OCI-LY1 (cell line): Measurements from ENCODE around the gene RASAL2.

Source experiments
- H2AFZ ChIP-seq: fragments of 200-600 bp; sonication (generic), shearing (Covaris generic); 2 replicates; pipeline ENCODE4 v1.6.0; 2014; ENCODE audit warnings: antibody characterized with exemption, mild to moderate bottlenecking, low read length
- H3F3A ChIP-seq: fragments of 200-600 bp; sonication (generic), shearing (Covaris generic); 2 replicates; pipeline ENCODE4 v1.6.0; 2014; ENCODE audit warnings: mild to moderate bottlenecking, antibody characterized with exemption, low read length, moderate library complexity; ENCODE audit not compliant: insufficient read depth
- H3K27ac ChIP-seq: fragments of 200-600 bp; sonication (generic); 2 replicates; pipeline ENCODE4 v1.5.1; 2014; ENCODE audit warnings: low read length, mixed run types, mild to moderate bottlenecking, low read depth; ENCODE audit not compliant: poor library complexity, severe bottlenecking
- H3K27me3 ChIP-seq: fragments of 200-600 bp; sonication (generic); 2 replicates; pipeline ENCODE4 v1.6.0; 2014; ENCODE audit warnings: antibody characterized with exemption, mild to moderate bottlenecking, low read length, moderate library complexity; ENCODE audit not compliant: insufficient read depth
- H3K36me3 ChIP-seq: fragments of 200-600 bp; sonication (generic); 2 replicates; pipeline ENCODE4 v1.6.1; 2014; ENCODE audit warnings: mild to moderate bottlenecking, antibody characterized with exemption, low read length, moderate library complexity, mixed read lengths; ENCODE audit not compliant: insufficient read depth
- H3K4me1 ChIP-seq: fragments of 200-600 bp; sonication (generic); 2 replicates; pipeline ENCODE4 v1.5.1; 2014; ENCODE audit warnings: mild to moderate bottlenecking, low read length, moderate library complexity; ENCODE audit not compliant: insufficient read depth, severe bottlenecking
- H3K4me2 ChIP-seq: fragments of 200-600 bp; sonication (generic), shearing (Covaris generic); 2 replicates; pipeline ENCODE4 v1.6.1; 2014; ENCODE audit warnings: low read length
- H3K4me3 ChIP-seq: fragments of 200-600 bp; sonication (generic); 2 replicates; pipeline ENCODE4 v1.5.1; 2014; ENCODE audit warnings: low read length, low read depth, mild to moderate bottlenecking, mixed read lengths; ENCODE audit not compliant: poor library complexity, severe bottlenecking
- H3K79me2 ChIP-seq: fragments of 200-600 bp; shearing (Covaris generic); 2 replicates; pipeline ENCODE4 v1.6.1; 2016; ENCODE audit warnings: mixed run types, low read length, mixed read lengths; ENCODE audit not compliant: insufficient read depth
- H3K9ac ChIP-seq: fragments of 200-600 bp; sonication (generic), shearing (Covaris generic); 2 replicates; pipeline ENCODE4 v1.6.1; 2014; ENCODE audit warnings: mild to moderate bottlenecking, low read length, mixed read lengths
- H3K9me2 ChIP-seq: fragments of 200-600 bp; sonication (generic), shearing (Covaris generic); 2 replicates; pipeline ENCODE4 v1.6.1; 2014; ENCODE audit warnings: low read depth, mild to moderate bottlenecking, low read length, mixed read lengths
- H3K9me3 ChIP-seq: fragments of 200-600 bp; shearing (Covaris generic); 2 replicates; pipeline ENCODE4 v1.6.1; 2014; ENCODE audit warnings: low read length, mixed read lengths
- H4K20me1 ChIP-seq: fragments of 200-600 bp; sonication (generic), shearing (Covaris generic); 2 replicates; pipeline ENCODE4 v1.6.0; 2016; ENCODE audit warnings: mild to moderate bottlenecking, low read length; ENCODE audit not compliant: insufficient read depth
- EZH2 ChIP-seq: fragments of 200-600 bp; sonication (generic), shearing (Covaris generic); IDR thresholded peaks from 2 replicates; pipeline ENCODE4 v1.8.0; 2017; ENCODE audit warnings: borderline replicate concordance, mixed run types, mild to moderate bottlenecking, antibody characterized with exemption, low read length, moderate library complexity, mixed read lengths
- TF ChIP-seq, protein P1 (sequence below): fragments of 200-600 bp; sonication (generic), shearing (Covaris generic); IDR thresholded peaks from 2 replicates; pipeline ENCODE4 v1.5.1; 2017; ENCODE audit warnings: mild to moderate bottlenecking, antibody characterized with exemption, low read length, moderate library complexity, mixed read lengths

Gene RASAL2

DNA sequence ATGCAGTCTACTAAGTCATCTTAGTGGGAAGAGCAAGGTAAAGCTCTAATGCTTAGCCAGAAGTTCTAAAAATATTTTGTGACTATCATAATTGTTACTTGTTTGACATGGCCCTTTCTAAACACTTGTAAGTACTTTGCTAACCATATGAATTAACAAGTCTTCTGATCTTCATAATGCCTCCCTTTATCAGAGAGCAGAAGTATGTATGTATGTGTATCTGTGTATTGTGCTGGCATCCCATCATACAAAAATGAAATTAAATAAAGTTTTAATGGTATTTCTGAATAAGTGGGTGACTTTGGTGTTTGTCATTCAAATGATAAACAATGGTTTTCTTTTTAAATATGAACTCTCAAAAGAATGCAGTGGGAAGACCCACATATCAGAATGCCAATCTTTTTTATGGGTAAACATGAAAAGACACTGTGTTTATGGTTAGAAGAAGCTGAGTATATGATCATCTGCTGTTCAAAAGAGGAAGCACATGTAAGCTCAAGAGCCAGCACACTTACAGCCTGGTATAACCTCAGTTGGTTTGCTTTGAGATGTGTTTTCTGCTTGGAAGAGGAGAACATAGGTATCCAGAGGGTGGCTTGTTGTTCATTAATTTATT, 243.3 kb downstream of the RASAL2 start:
- H3K4me2 ChIP-seq: no peak overlapping the region
- no peaks in the 10 kb centered on the region for H3F3A ChIP-seq
- no peak overlapping the region for H3K4me3 ChIP-seq
- H3K9me3 ChIP-seq: no peaks in the 10 kb centered on the region
- no peaks in the 10 kb centered on the region for H3K79me2 ChIP-seq
- H3K27me3 ChIP-seq: no peaks in the 10 kb centered on the region
- TF ChIP-seq, protein P1, sequence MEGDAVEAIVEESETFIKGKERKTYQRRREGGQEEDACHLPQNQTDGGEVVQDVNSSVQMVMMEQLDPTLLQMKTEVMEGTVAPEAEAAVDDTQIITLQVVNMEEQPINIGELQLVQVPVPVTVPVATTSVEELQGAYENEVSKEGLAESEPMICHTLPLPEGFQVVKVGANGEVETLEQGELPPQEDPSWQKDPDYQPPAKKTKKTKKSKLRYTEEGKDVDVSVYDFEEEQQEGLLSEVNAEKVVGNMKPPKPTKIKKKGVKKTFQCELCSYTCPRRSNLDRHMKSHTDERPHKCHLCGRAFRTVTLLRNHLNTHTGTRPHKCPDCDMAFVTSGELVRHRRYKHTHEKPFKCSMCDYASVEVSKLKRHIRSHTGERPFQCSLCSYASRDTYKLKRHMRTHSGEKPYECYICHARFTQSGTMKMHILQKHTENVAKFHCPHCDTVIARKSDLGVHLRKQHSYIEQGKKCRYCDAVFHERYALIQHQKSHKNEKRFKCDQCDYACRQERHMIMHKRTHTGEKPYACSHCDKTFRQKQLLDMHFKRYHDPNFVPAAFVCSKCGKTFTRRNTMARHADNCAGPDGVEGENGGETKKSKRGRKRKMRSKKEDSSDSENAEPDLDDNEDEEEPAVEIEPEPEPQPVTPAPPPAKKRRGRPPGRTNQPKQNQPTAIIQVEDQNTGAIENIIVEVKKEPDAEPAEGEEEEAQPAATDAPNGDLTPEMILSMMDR: no peak
- no peak for TF ChIP-seq EZH2
- H3K27ac ChIP-seq: no peak overlapping the region
- H3K9me2 ChIP-seq: no peaks in the 10 kb centered on the region
- no peak overlapping the region for H2AFZ ChIP-seq
- H3K4me1 ChIP-seq: no peaks in the 10 kb centered on the region
- no peaks in the 10 kb centered on the region for H3K36me3 ChIP-seq
- no peak overlapping the region for H3K9ac ChIP-seq
- no peaks in the 10 kb centered on the region for H4K20me1 ChIP-seq

DNA sequence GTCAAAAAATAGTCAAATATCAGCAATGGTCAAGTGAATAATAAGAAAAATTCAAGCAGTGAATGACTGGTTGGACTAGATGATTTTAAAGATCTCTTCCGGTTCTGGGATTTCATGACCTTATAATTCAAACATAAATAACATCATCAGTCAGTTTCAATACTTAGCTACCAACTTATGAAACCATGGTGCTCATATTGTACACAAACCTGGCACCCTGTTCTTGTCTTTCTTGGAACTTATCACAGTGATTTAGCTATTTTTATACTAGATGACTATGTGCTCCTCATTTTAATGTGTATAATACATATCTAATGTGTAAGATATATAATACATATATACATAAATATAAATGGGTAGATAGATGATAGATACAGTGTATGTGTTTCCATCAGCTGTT, 245.9 kb downstream of the RASAL2 start:
- Histone ChIP-seq H4K20me1 (no peaks in the 10 kb centered on the region), H3K9ac (no peak overlapping the region), H3K4me3 (no peak overlapping the region), H3K4me2 (no peak overlapping the region), H3K9me2 (no peaks in the 10 kb centered on the region), H3K27me3 (no peaks in the 10 kb centered on the region), H3K9me3 (no peaks in the 10 kb centered on the region), H3F3A (no peaks in the 10 kb centered on the region), H3K79me2 (no peaks in the 10 kb centered on the region), H3K4me1 (no peaks in the 10 kb centered on the region), H3K36me3 (no peaks in the 10 kb centered on the region), H2AFZ (no peak overlapping the region), H3K27ac (no peak overlapping the region)
- TF ChIP-seq, protein P1: no peak
- TF ChIP-seq EZH2: no peak

DNA sequence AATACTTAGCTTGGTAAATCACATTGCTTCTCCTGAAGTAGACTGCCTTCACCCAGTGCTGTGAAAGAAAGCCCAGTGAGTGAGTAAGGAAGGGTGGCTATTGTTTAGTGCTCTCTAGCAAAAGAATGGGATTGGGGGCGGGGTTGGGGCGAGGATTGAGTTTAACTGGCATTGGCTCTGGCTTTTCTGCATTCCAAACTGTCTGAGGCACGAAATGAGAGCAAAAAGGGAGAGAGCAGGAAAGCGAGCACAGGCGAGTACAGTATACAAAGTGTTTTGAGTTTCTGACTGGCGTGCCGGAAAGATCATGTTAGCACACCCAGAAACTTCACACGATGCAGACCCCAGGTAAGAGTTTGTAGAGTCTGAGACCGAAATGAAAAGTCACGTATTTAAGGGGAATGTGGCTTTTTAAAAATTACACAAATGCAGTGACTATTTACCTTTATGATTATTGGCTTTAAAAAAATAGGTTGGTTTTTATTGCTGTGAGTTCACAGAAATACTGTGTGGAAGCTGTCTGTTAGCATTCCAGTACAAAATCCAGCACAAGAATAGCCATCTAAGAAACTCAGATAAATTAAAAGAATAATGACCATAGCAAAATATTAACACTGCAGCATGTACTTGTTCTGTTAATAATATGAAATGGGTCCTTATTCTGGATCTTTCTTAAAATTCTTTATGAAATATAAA, 247.5 kb downstream of the RASAL2 start:
- TF ChIP-seq, protein P1: no peak
- no peak for TF ChIP-seq EZH2
- Histone ChIP-seq H3K9ac (no peak overlapping the region), H3K27ac (no peak overlapping the region)

More for the DNA sequence above, 247.5 kb downstream of the RASAL2 start:
- Histone ChIP-seq H4K20me1 (no peaks in the 10 kb centered on the region), H3K36me3 (no peaks in the 10 kb centered on the region), H3K27me3 (no peaks in the 10 kb centered on the region), H3F3A (no peaks in the 10 kb centered on the region), H3K79me2 (no peaks in the 10 kb centered on the region), H3K9me2 (no peaks in the 10 kb centered on the region), H3K4me2 (no peak overlapping the region), H2AFZ (no peak overlapping the region), H3K4me3 (no peak overlapping the region), H3K4me1 (no peaks in the 10 kb centered on the region), H3K9me3 (no peaks in the 10 kb centered on the region)
